Liver (tissue), 9 donors: ENCODE results near the gene GALNTL6. TPM values are rescaled to one million over a fixed set of nuclear protein-coding genes. Genes with fewer than 3 reads are reported as not detected.

Source experiments
- DNase-seq: peaks from one replicate; pipeline ENCODE4 v3.0.0-alpha.2; 2017; ENCODE audit warnings: low spot score
- H3K27ac ChIP-seq, 2 donors: one replicate each; pipeline ENCODE4 v1.7.0; 2013; ENCODE audit warnings: inconsistent platforms in 2 of 2, low read length in 2 of 2, control low read depth in 1 of 2, low read depth in 1 of 2, mild to moderate bottlenecking in 1 of 2
- H3K27me3 ChIP-seq, 4 donors: one replicate each; pipeline versions ENCODE4 v1.6.1 to v1.7.0; 2013; ENCODE audit warnings: low read length in 3 of 4, inconsistent platforms in 1 of 4, mild to moderate bottlenecking in 1 of 4, moderate library complexity in 1 of 4; ENCODE audit not compliant: control insufficient read depth in 4 of 4, insufficient read depth in 4 of 4
- H3K36me3 ChIP-seq, 4 donors: one replicate each; pipeline versions ENCODE4 v1.6.1 to v1.7.0; 2013; ENCODE audit warnings: low read length in 3 of 4, mild to moderate bottlenecking in 3 of 4, low read depth in 1 of 4, moderate library complexity in 1 of 4; ENCODE audit not compliant: control insufficient read depth in 4 of 4, insufficient read depth in 3 of 4
- H3K4me1 ChIP-seq, 4 donors: one replicate each; pipeline versions ENCODE4 v1.6.1 to v1.7.0; 2013; ENCODE audit warnings: low read length in 3 of 4, mild to moderate bottlenecking in 3 of 4, moderate library complexity in 1 of 4; ENCODE audit not compliant: control insufficient read depth in 4 of 4, insufficient read depth in 4 of 4
- H3K4me3 ChIP-seq, 3 donors: one replicate each; pipeline versions ENCODE4 v1.6.1 to v1.7.0; 2013; ENCODE audit warnings: low read length in 3 of 3, control low read depth in 1 of 3, low read depth in 1 of 3, mild to moderate bottlenecking in 1 of 3
- H3K9ac ChIP-seq, 2 donors: one replicate each; pipeline ENCODE4 v1.7.0; 2013; ENCODE audit warnings: low read length in 2 of 2, mild to moderate bottlenecking in 2 of 2, moderate library complexity in 2 of 2, control low read depth in 1 of 2, low read depth in 1 of 2
- H3K9me3 ChIP-seq, 4 donors: one replicate each; pipeline versions ENCODE4 v1.6.1 to v1.7.0; 2013; ENCODE audit warnings: low read length in 3 of 4; ENCODE audit not compliant: control insufficient read depth in 4 of 4
- ATF3 ChIP-seq: IDR thresholded peaks from 2 replicates; pipeline ENCODE4 v1.6.1; 2016; ENCODE audit warnings: antibody characterized with exemption
- CTCF ChIP-seq: fragments of 150-350 bp; IDR thresholded peaks from 2 replicates; pipeline ENCODE4 v1.5.1; 2017; ENCODE audit warnings: improper control_type of control experiment, low read depth, low read length; ENCODE audit not compliant: missing input control
- EGR1 ChIP-seq, 2 donors: IDR thresholded peaks; 2 replicates each; pipeline ENCODE4 v1.6.1; 2016 to 2018; ENCODE audit warnings: antibody characterized with exemption in 2 of 2, low read depth in 2 of 2
- FOXA1 ChIP-seq: IDR thresholded peaks from 2 replicates; pipeline ENCODE4 v1.6.1; 2016; ENCODE audit warnings: antibody characterized with exemption
- FOXA2 ChIP-seq: IDR thresholded peaks from 2 replicates; pipeline ENCODE4 v1.6.1; 2016; ENCODE audit warnings: antibody characterized with exemption
- GABPA ChIP-seq, 2 donors: IDR thresholded peaks in 1 of 2; conservative IDR thresholded peaks in 1 of 2; 2 replicates each; pipeline ENCODE4 v1.6.1; 2016; ENCODE audit warnings: antibody characterized with exemption in 2 of 2, mild to moderate bottlenecking in 1 of 2, moderate library complexity in 1 of 2
- HNF4A ChIP-seq, 2 donors: conservative IDR thresholded peaks; 2 replicates each; pipeline ENCODE4 v1.6.1; 2016; ENCODE audit warnings: antibody characterized with exemption in 2 of 2, mild to moderate bottlenecking in 2 of 2
- HNF4G ChIP-seq: IDR thresholded peaks from 2 replicates; pipeline ENCODE4 v1.6.1; 2016; ENCODE audit warnings: antibody characterized with exemption
- JUND ChIP-seq, 2 donors: IDR thresholded peaks; 2 replicates each; pipeline ENCODE4 v1.6.1; 2016; ENCODE audit warnings: antibody characterized with exemption in 2 of 2
- MAX ChIP-seq: IDR thresholded peaks from 2 replicates; pipeline ENCODE4 v1.6.1; 2016; ENCODE audit warnings: antibody characterized with exemption
- NR2F2 ChIP-seq: IDR thresholded peaks from 2 replicates; pipeline ENCODE4 v1.6.1; 2016; ENCODE audit warnings: antibody characterized with exemption
- RAD21 ChIP-seq, 2 donors: IDR thresholded peaks; 2 replicates each; pipeline ENCODE4 v1.6.1; 2016; ENCODE audit warnings: antibody characterized with exemption in 2 of 2, mild to moderate bottlenecking in 2 of 2
- REST ChIP-seq: IDR thresholded peaks from 2 replicates; pipeline ENCODE4 v1.6.1; 2016; ENCODE audit warnings: antibody characterized with exemption, mild to moderate bottlenecking
- RXRA ChIP-seq, 2 donors: IDR thresholded peaks; 2 replicates each; pipeline ENCODE4 v1.6.1; 2017 to 2018; ENCODE audit warnings: antibody characterized with exemption in 2 of 2, mild to moderate bottlenecking in 1 of 2
- SP1 ChIP-seq: IDR thresholded peaks from 2 replicates; pipeline ENCODE4 v1.6.1; 2018; ENCODE audit warnings: antibody characterized with exemption, mild to moderate bottlenecking
- TAF1 ChIP-seq: conservative IDR thresholded peaks from 2 replicates; pipeline ENCODE4 v1.6.1; 2016; ENCODE audit warnings: antibody characterized with exemption, mild to moderate bottlenecking
- YY1 ChIP-seq: IDR thresholded peaks from 2 replicates; pipeline ENCODE4 v1.6.1; 2016; ENCODE audit warnings: antibody characterized with exemption, mild to moderate bottlenecking
- ZBTB33 ChIP-seq: IDR thresholded peaks from 2 replicates; pipeline ENCODE4 v1.6.1; 2016; ENCODE audit warnings: antibody characterized with exemption
- WGBS: extraction: QIAGEN DNeasy Blood & Tissue Kit; methylation state at CpG from one replicate; pipeline ENCODE4 v1.1.7; 2013; 5-methylcytosine and 5-hydroxymethylcytosine counted together
- polyA plus RNA-seq, 2 donors: library from polyadenylated mRNA; stranded (reverse) in 1 of 2; unstranded in 1 of 2; fragments of 200-250 nt in 1 of 2; fragments of >200 nt in 1 of 2; fragmentation: Nextera tagmentation in 1 of 2; extraction: Ambion mirVana in 1 of 2; gene quantifications; one replicate each; pipeline versions ENCODE4 v1.2.1 to v1.2.3, GENCODE V29; 2013 to 2015
- total RNA-seq, 2 donors: library from RNA; depleted of rRNA; stranded (reverse); fragments of >200 nt; gene quantifications; one replicate each; pipeline ENCODE4 v1.2.3, GENCODE V29; 2014
- donor health status: healthy.
- donor health status: healthy.
- donor health status: healthy.
- donor health status: healthy.
- donor health status: healthy.

The GALNTL6 gene
- total and polyA plus RNA-seq, 4 donors = 0.06 to 0.08 TPM; not detected in 2

GRCh38 chr4:173074501-173074946 is 1261.3 kb downstream of the GALNTL6 start:
- WGBS = 71% methylated on average over 3 of the region's 3 CpGs
- H3K27ac ChIP-seq = no peak overlapping the region
- TF ChIP-seq GABPA (IDR thresholded peaks at IDR 0.05 in 1 of 2, conservative IDR thresholded peaks at IDR 0.05 in 1 of 2) (no peak), HNF4G (no peak), HNF4A (conservative IDR thresholded peaks at IDR 0.05) (no peak), NR2F2 (no peak), ATF3 (no peak), YY1 (no peak), RXRA (IDR thresholded peaks at IDR 0.05) (no peak), REST (no peak)

GRCh38 chr4:173076903-173077634 is 1263.9 kb downstream of the GALNTL6 start:
- Histone ChIP-seq H3K36me3 (no peaks in the 10 kb centered on the region), H3K9me3 (peaks cover 0 to 2% (median 0%) of the 10 kb centered on the region in 4 donors), H3K27me3 (peaks cover 0 to 2% (median 0%) of the 10 kb centered on the region in 4 donors), H3K4me3 (no peak overlapping the region), H3K9ac (no peak overlapping the region), H3K27ac (no peak overlapping the region), H3K4me1 (no peaks in the 10 kb centered on the region)
- 74% methylated on average over 3 of the region's 3 CpGs for WGBS
- DNase-seq = no peak
- TF ChIP-seq FOXA1 (no peak), RXRA (IDR thresholded peaks at IDR 0.05) (no peak), MAX (no peak), YY1 (no peak), ZBTB33 (no peak), ATF3 (no peak), GABPA (IDR thresholded peaks at IDR 0.05 in 1 of 2, conservative IDR thresholded peaks at IDR 0.05 in 1 of 2) (no peak), HNF4A (conservative IDR thresholded peaks at IDR 0.05) (no peak), FOXA2 (no peak), RAD21 (IDR thresholded peaks at IDR 0.05) (no peak), TAF1 (no peak), SP1 (no peak), HNF4G (no peak), REST (no peak), EGR1 (IDR thresholded peaks at IDR 0.05; ENCODE audit: low read depth in 2 of 2) (no peak), NR2F2 (no peak), JUND (IDR thresholded peaks at IDR 0.05) (no peak), CTCF (no peak)

More at GRCh38 chr4:173074501-173074946, 1261.3 kb downstream of the GALNTL6 start:
- no peak for DNase-seq
- peaks cover 0 to 2% (median 0%) of the 10 kb centered on the region in 4 donors for H3K27me3 ChIP-seq
- no peaks in the 10 kb centered on the region for H3K36me3 ChIP-seq
- H3K4me1 ChIP-seq = no peaks in the 10 kb centered on the region
- no peak overlapping the region for H3K9ac ChIP-seq
- H3K9me3 ChIP-seq = peaks cover 0 to 4% (median 1%) of the 10 kb centered on the region in 4 donors
- H3K4me3 ChIP-seq = no peak overlapping the region
